Measurements from ENCODE around the gene WDR62. TPM values are rescaled to one million over a fixed set of nuclear protein-coding genes. Genes with fewer than 3 reads are reported as not detected.

The WDR62 gene
- total RNA-seq, 1 donor from 2014 or later, result 2.4 TPM

DNA sequence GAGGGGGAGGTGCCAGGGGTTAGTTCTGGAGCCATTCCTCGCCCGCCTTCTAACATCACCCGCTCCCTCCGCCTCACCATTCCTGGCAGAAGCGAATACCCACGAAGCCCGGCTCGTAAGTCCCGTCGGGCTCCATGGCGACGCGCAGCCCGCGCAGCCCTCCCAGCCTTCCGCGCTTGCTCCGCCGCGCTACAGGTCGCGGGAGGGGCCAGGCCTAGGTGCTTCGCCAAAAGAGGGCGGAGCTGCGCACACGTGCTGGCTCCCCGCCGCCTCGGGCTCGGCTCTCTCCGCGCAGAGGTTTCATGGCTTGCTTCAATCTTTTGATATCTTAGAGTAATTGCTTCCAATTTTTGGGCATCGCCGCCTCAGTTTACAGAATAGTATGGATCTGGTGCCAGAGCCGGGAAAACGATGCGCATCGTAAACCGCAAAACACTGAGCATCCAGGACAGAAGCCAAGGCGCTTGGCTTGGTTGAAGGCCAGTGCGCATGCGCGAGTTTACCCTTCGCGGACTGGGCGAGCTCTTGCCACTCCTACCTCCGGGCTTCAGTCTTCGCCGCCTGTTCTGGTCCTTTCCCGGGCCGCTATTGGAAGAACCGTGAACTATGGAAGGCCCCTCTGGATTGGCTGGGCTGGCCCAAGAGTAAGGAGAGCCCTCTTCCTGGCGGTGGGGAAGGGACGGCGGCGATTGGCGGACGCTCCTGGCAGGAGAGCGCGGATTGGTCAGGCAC, 60.2 kb downstream of the WDR62 start, which contains the start of gene POLR2I:
Gene POLR2I (minus strand): TSS at position 155 of the 732 bp plus-strand sequence. CDS start 19 bp downstream, at position 136.
- Histone ChIP-seq H3K9me3 (ENCODE audit: insufficient read depth, low read depth, low read length) (no peaks in the 10 kb centered on the region), H4K20me1 (ENCODE audit: insufficient read depth, low read length) (peaks cover 27% of the 10 kb centered on the region), H3K9ac (ENCODE audit: low read length) (peak within 1 kb of the TSS; percentile 81), H3K4me3 (ENCODE audit: insufficient read depth, low read depth, low read length) (peak within 1 kb of the TSS; percentile 68), H3K79me2 (ENCODE audit: insufficient read depth, low read length) (peaks cover 34% of the 10 kb centered on the region), H3K36me3 (ENCODE audit: insufficient read depth, low read length) (peaks cover 7% of the 10 kb centered on the region), H3K4me1 (ENCODE audit: insufficient read depth, low read length) (peaks cover 12% of the 10 kb centered on the region), H2AFZ (ENCODE audit: low read depth, low read length) (peak within 1 kb of the TSS; percentile 83), H3K4me2 (ENCODE audit: low read length) (peak within 1 kb of the TSS; percentile 88), H3K27ac (ENCODE audit: low read depth, low read length) (peak within 1 kb of the TSS; percentile 58), H3K27me3 (ENCODE audit: insufficient read depth, low read length) (no peaks in the 10 kb centered on the region)
- Mint-ChIP-seq H3K36me3 (ENCODE audit: low read depth, unreplicated experiment) (peaks cover 19% of the 10 kb centered on the region), H3K9me3 (ENCODE audit: unreplicated experiment) (no peaks in the 10 kb centered on the region), H3K4me1 (ENCODE audit: low read depth, unreplicated experiment) (peaks cover 9% of the 10 kb centered on the region), H3K27me3 (ENCODE audit: low read depth, unreplicated experiment) (no peaks in the 10 kb centered on the region), H3K27ac (ENCODE audit: unreplicated experiment) (peak within 1 kb of the TSS; percentile 91), H3K4me3 (ENCODE audit: unreplicated experiment) (peak within 1 kb of the TSS; percentile 99)
- TF ChIP-seq, protein P1, sequence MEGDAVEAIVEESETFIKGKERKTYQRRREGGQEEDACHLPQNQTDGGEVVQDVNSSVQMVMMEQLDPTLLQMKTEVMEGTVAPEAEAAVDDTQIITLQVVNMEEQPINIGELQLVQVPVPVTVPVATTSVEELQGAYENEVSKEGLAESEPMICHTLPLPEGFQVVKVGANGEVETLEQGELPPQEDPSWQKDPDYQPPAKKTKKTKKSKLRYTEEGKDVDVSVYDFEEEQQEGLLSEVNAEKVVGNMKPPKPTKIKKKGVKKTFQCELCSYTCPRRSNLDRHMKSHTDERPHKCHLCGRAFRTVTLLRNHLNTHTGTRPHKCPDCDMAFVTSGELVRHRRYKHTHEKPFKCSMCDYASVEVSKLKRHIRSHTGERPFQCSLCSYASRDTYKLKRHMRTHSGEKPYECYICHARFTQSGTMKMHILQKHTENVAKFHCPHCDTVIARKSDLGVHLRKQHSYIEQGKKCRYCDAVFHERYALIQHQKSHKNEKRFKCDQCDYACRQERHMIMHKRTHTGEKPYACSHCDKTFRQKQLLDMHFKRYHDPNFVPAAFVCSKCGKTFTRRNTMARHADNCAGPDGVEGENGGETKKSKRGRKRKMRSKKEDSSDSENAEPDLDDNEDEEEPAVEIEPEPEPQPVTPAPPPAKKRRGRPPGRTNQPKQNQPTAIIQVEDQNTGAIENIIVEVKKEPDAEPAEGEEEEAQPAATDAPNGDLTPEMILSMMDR (IDR thresholded peaks at IDR 0.05; ENCODE audit: insufficient read depth, low read depth, low read length), result no peak
- no peak for TF ChIP-seq EZH2 (IDR thresholded peaks at IDR 0.05; ENCODE audit: insufficient read depth, low read length)
- FAIRE-seq (peak; percentile 63), DNase-seq (ENCODE audit: low read depth) (peak; percentile 100)

DNA sequence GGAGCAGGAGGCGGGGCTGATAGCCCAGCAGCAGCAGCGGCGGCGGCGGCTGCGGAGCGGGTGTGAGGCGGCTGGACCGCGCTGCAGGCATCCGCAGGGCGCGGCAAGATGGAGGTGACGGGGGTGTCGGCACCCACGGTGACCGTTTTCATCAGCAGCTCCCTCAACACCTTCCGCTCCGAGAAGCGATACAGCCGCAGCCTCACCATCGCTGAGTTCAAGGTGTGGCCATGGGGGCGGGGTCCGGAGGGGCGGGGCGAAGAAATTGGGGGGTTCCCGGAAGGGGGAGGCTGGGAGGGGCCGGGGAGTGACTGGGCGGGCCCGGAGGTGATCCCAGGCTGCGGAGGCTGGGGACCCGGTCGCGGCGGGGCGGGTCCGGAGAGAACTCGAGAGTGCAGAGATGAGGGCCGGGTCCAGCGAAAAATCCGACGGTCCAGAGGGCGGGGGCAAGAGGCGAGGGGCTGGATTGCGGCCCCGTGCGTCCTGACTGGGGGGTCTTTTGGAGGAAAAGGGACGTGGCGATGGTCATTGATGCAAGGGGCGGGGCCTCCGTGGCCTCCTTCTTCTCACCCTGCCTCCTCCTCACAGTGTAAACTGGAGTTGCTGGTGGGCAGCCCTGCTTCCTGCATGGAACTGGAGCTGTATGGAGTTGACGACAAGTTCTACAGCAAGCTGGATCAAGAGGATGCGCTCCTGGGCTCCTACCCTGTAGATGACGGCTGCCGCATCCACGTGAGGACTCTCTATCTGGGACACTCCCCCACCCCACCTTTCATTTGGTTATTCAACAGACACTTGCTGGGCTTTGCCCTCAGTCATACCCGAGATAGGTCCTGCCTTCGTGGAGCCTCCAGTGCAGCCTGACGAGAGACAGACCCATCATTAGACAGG, 61.0 kb downstream of the WDR62 start, which contains the start of gene TBCB:
Gene TBCB (plus strand): TSS at position 16 of the 891 bp plus-strand sequence. CDS start 93 bp downstream, at position 109.
- Mint-ChIP-seq H3K36me3 (ENCODE audit: low read depth, unreplicated experiment) (peaks cover 24% of the 10 kb centered on the region), H3K27ac (ENCODE audit: unreplicated experiment) (peak within 1 kb of the TSS; percentile 91)
- FAIRE-seq, result no peak

More for the DNA sequence above, 61.0 kb downstream of the WDR62 start, which contains the start of gene TBCB:
- H3K27me3 ChIP-seq (ENCODE audit: insufficient read depth, low read length), result no peaks in the 10 kb centered on the region
- DNase-seq (ENCODE audit: low read depth), result peak; percentile 14
- H3K4me2 ChIP-seq (ENCODE audit: low read length), result peak within 1 kb of the TSS; percentile 88
- H3K9me3 ChIP-seq (ENCODE audit: insufficient read depth, low read depth, low read length), result no peaks in the 10 kb centered on the region
- H3K27ac ChIP-seq (ENCODE audit: low read depth, low read length), result peak within 1 kb of the TSS; percentile 58
- no peaks in the 10 kb centered on the region for H3K27me3 Mint-ChIP-seq (ENCODE audit: low read depth, unreplicated experiment)
- H3K4me3 ChIP-seq (ENCODE audit: insufficient read depth, low read depth, low read length), result peak within 1 kb of the TSS; percentile 68
- H3K9me3 Mint-ChIP-seq (ENCODE audit: unreplicated experiment), result no peaks in the 10 kb centered on the region
- peaks cover 35% of the 10 kb centered on the region for H4K20me1 ChIP-seq (ENCODE audit: insufficient read depth, low read length)
- TF ChIP-seq EZH2 (IDR thresholded peaks at IDR 0.05; ENCODE audit: insufficient read depth, low read length), result no peak
- TF ChIP-seq, protein P1 (IDR thresholded peaks at IDR 0.05; ENCODE audit: insufficient read depth, low read depth, low read length), result no peak
- peaks cover 40% of the 10 kb centered on the region for H3K79me2 ChIP-seq (ENCODE audit: insufficient read depth, low read length)
- H3K4me1 Mint-ChIP-seq (ENCODE audit: low read depth, unreplicated experiment), result peaks cover 11% of the 10 kb centered on the region
- peaks cover 12% of the 10 kb centered on the region for H3K4me1 ChIP-seq (ENCODE audit: insufficient read depth, low read length)
- peak within 1 kb of the TSS; percentile 99 for H3K4me3 Mint-ChIP-seq (ENCODE audit: unreplicated experiment)
- peak within 1 kb of the TSS; percentile 83 for H2AFZ ChIP-seq (ENCODE audit: low read depth, low read length)
- H3K36me3 ChIP-seq (ENCODE audit: insufficient read depth, low read length), result peaks cover 7% of the 10 kb centered on the region
- H3K9ac ChIP-seq (ENCODE audit: low read length), result peak within 1 kb of the TSS; percentile 81
